Activated naive CD8-positive, alpha-beta T cell (primary cell): ENCODE measurements around the gene DUSP16.
"Not testable (repeated sequence)": the region's sequence is repeated elsewhere in the genome, so short reads cannot be mapped to it uniquely, and the experiment has no call there.

Source experiments
- H3K27ac Mint-ChIP-seq: one replicate; pipeline ENCODE4 v1.8.0; 2021; ENCODE audit warnings: mixed read lengths
- H3K27me3 Mint-ChIP-seq: one replicate; pipeline ENCODE4 v1.8.0; 2021; ENCODE audit warnings: mixed read lengths
- H3K36me3 Mint-ChIP-seq: one replicate; pipeline ENCODE4 v1.8.0; 2021; ENCODE audit warnings: mixed read lengths
- H3K4me1 Mint-ChIP-seq: one replicate; pipeline ENCODE4 v1.8.0; 2021; ENCODE audit warnings: low read depth, mixed read lengths
- H3K4me3 Mint-ChIP-seq: one replicate; pipeline ENCODE4 v1.8.0; 2021; ENCODE audit warnings: mild to moderate bottlenecking, mixed read lengths
- H3K9me3 Mint-ChIP-seq: one replicate; pipeline ENCODE4 v1.8.0; 2021; ENCODE audit warnings: low read depth, mixed read lengths

The DUSP16 gene

GRCh38 chr12:12527820-12528296, 34.8 kb downstream of the DUSP16 start:
- Mint-ChIP-seq H3K4me1 (peaks cover 58% of the 10 kb centered on the region), H3K27ac (peak overlapping the region; percentile 86), H3K27me3 (no peaks in the 10 kb centered on the region), H3K9me3 (no peaks in the 10 kb centered on the region), H3K36me3 (peaks cover 2% of the 10 kb centered on the region), H3K4me3 (peak overlapping the region; percentile 9)

GRCh38 chr12:12524128-12524527, 38.5 kb downstream of the DUSP16 start:
- peaks cover 16% of the 10 kb centered on the region for H3K36me3 Mint-ChIP-seq

DNA sequence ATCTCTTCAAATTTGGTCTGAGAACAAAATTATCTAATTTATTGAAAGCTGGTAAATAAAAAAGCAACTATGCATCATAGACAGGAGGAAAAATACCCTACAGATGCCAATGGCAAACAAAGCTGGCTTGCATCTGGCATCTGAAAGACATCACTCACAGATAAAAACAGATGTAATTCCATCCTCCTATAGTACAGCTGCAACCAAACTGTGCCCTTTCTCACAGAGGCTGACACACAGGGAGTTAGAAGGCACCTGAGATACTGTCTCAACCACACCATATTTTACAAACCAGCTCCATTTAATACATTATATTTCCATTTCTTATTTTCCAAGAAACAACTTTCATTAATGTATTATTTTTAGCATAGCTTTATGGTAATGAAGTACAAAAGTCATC, 39.4 kb downstream of the DUSP16 start:
- Mint-ChIP-seq H3K4me3 (no peak overlapping the region), H3K4me1 (peaks cover 55% of the 10 kb centered on the region), H3K27me3 (no peaks in the 10 kb centered on the region), H3K36me3 (peaks cover 22% of the 10 kb centered on the region), H3K9me3 (no peaks in the 10 kb centered on the region), H3K27ac (no peak overlapping the region)

More at GRCh38 chr12:12524128-12524527, 38.5 kb downstream of the DUSP16 start:
- peaks cover 63% of the 10 kb centered on the region for H3K4me1 Mint-ChIP-seq
- H3K4me3 Mint-ChIP-seq = no peak overlapping the region
- H3K9me3 Mint-ChIP-seq = no peaks in the 10 kb centered on the region
- no peaks in the 10 kb centered on the region for H3K27me3 Mint-ChIP-seq
- H3K27ac Mint-ChIP-seq = peak overlapping the region; percentile 2

DNA sequence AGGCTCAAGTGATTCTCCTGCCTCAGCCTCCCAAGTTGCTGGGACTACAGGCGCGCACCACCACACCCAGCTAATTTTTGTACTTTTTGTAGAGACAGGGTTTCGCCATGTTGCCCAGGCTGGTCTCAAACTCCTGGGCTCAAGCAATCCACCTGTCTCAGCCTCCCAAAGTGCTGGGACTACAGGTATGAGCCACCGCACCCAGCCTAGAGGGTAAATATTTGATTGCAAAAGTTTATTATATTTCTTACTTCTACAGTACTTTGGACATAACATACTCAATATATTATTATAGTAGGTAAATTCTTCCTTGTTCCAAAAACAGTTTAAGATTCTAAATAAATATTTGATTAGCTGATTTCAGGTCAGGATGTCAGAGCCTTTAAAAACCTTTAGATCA, 40.0 kb downstream of the DUSP16 start:
- H3K27me3 Mint-ChIP-seq, H3K4me3 Mint-ChIP-seq, H3K9me3 Mint-ChIP-seq, H3K27ac Mint-ChIP-seq: not testable (repeated sequence)
- Mint-ChIP-seq H3K36me3 (peaks cover 22% of the 10 kb centered on the region), H3K4me1 (peaks cover 49% of the 10 kb centered on the region)

- Mint-ChIP-seq H3K4me1 (peaks cover 45% of the 10 kb centered on the region), H3K36me3 (peaks cover 27% of the 10 kb centered on the region), H3K9me3 (no peaks in the 10 kb centered on the region), H3K27ac (no peak overlapping the region), H3K4me3 (no peak overlapping the region), H3K27me3 (no peaks in the 10 kb centered on the region)
Observed at GRCh38 chr12:12521888-12522287, 40.8 kb downstream of the DUSP16 start.

DNA sequence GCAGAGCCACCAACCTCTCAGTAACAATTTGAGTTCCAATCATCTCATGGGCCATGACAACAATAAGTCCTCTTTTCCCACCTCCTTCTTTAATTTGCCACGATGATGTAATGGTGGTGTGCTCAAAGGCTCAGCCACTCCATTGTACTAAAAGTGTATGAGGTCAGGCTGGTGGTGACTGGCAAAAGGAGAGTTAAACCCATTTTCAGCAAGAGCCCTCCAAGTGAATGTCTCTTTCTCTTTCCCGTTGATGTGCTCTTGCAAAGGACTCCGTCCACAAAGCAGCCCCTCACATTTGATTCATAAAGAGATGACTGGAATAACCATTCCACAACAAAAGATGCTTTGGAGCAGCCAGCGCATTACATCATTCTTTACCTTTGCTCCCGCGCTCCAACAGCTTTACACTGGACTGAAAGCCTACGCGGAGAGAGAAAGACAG, 41.6 kb downstream of the DUSP16 start:
- Mint-ChIP-seq H3K9me3 (no peaks in the 10 kb centered on the region), H3K4me3 (no peak overlapping the region), H3K36me3 (peaks cover 29% of the 10 kb centered on the region), H3K27ac (peak overlapping the region; percentile 50), H3K27me3 (no peaks in the 10 kb centered on the region), H3K4me1 (peaks cover 38% of the 10 kb centered on the region)

- Mint-ChIP-seq H3K36me3 (peaks cover 29% of the 10 kb centered on the region), H3K4me1 (peaks cover 34% of the 10 kb centered on the region), H3K4me3 (no peak overlapping the region), H3K9me3 (no peaks in the 10 kb centered on the region), H3K27me3 (no peaks in the 10 kb centered on the region), H3K27ac (no peak overlapping the region)
Observed at GRCh38 chr12:12520273-12520672, 42.4 kb downstream of the DUSP16 start.

DNA sequence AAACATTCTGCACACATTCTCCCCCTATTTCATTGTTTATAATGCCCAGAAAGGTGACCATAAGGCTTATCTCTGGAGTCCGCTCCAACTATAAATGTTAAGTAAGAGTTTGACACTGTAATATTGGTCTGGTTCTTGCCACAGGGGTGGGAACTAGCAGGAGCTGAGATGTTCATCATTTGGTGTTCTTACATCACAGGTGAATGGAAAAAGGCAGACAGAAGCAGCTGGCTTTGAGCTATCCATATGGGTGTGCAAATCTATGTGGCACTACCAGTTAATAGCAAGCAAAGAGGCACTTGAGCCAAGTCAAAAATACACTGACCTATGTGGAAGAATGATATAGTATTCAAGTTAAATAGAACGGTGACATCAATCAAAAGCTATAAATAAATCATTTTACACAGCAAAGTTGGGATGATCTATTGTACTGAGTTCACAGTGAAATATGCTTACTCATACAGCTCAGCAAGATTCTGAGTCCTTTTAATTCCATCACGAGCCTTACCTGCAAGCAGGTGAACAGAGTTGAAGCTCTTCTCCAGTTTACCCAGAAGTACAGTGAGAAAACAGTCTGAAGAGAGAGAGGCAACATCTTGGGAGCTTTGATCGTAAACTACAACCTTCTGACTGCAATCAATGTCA, 43.2 kb downstream of the DUSP16 start:
- H3K4me3 Mint-ChIP-seq = no peak overlapping the region
- H3K4me1 Mint-ChIP-seq = peaks cover 34% of the 10 kb centered on the region
- H3K27ac Mint-ChIP-seq = no peak overlapping the region
- no peaks in the 10 kb centered on the region for H3K27me3 Mint-ChIP-seq
- peaks cover 30% of the 10 kb centered on the region for H3K36me3 Mint-ChIP-seq
- no peaks in the 10 kb centered on the region for H3K9me3 Mint-ChIP-seq

DNA sequence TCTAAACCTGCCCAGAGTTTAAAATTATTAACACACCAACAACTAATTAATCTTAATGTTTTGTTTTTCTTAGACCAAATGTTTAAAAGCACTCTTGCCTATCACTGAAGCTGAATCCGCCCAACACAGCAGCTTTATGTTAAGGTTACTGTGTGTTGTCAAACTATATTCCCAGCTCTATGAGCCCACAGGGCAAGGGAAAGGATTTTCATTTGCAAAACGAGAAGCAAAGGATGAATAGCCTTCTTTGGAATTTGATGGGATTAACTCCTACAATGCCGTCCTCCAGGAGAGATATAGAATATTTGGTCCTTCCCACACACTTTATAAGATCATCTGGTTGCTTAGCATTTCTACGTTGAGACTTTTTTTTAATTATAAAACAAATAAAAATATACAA, 43.7 kb downstream of the DUSP16 start:
- Mint-ChIP-seq H3K9me3 (no peaks in the 10 kb centered on the region), H3K27ac (no peak overlapping the region), H3K27me3 (no peaks in the 10 kb centered on the region), H3K4me1 (peaks cover 32% of the 10 kb centered on the region), H3K4me3 (no peak overlapping the region), H3K36me3 (peaks cover 33% of the 10 kb centered on the region)

- no peak overlapping the region for H3K4me3 Mint-ChIP-seq
- H3K4me1 Mint-ChIP-seq = peaks cover 29% of the 10 kb centered on the region
- H3K27ac Mint-ChIP-seq = no peak overlapping the region
- H3K27me3 Mint-ChIP-seq = no peaks in the 10 kb centered on the region
- H3K36me3 Mint-ChIP-seq = peaks cover 33% of the 10 kb centered on the region
- H3K9me3 Mint-ChIP-seq = no peaks in the 10 kb centered on the region
Observed at GRCh38 chr12:12518464-12518845, 44.2 kb downstream of the DUSP16 start.

- Mint-ChIP-seq H3K4me1 (peaks cover 7% of the 10 kb centered on the region), H3K36me3 (peaks cover 21% of the 10 kb centered on the region), H3K4me3 (no peak overlapping the region), H3K27ac (no peak overlapping the region), H3K27me3 (no peaks in the 10 kb centered on the region), H3K9me3 (no peaks in the 10 kb centered on the region)
Observed at GRCh38 chr12:12513416-12514006, 49.2 kb downstream of the DUSP16 start.

- Mint-ChIP-seq H3K4me1 (peaks cover 11% of the 10 kb centered on the region), H3K27me3 (no peaks in the 10 kb centered on the region), H3K27ac (no peak overlapping the region), H3K9me3 (no peaks in the 10 kb centered on the region), H3K4me3 (no peak overlapping the region), H3K36me3 (peaks cover 21% of the 10 kb centered on the region)
Observed at GRCh38 chr12:12511895-12512711, 50.6 kb downstream of the DUSP16 start.

DNA sequence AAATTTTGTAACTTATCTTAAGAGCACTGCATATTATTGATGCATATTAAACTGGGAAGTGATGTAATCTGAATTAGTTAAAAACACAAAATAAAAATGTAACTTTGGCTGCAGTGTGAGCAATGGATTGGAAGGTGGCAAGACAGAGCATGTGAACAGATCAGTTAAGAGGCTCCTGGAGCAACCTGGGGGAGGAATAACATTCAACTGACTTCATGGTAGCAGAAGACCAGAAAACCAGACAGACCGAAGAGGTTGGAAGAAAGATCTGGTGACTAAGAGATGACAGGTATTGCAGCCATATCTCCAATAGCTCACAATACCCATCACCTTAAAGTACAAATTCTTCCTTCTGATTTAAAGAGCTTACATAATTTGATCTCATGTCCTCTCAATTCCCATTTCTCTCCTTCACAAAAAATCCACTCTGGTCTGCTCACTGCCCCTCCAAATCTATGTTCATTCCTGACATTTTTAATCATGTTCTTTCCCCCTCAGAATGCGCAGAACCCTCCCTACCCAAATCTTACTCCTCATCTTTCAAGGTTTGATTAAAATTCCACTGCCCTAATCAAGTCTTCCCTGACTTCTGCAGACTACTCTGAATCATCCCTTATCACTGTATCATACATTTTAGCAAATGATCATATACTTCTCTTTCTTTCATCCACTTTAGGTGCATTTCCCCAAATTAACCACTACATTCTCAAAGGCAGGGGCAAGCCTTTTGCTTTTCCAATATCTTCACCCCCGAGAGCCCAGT, 51.5 kb downstream of the DUSP16 start:
- H3K9me3 Mint-ChIP-seq = no peaks in the 10 kb centered on the region
- no peak overlapping the region for H3K4me3 Mint-ChIP-seq
- peaks cover 20% of the 10 kb centered on the region for H3K4me1 Mint-ChIP-seq
- no peaks in the 10 kb centered on the region for H3K27me3 Mint-ChIP-seq
- no peak overlapping the region for H3K27ac Mint-ChIP-seq
- peaks cover 16% of the 10 kb centered on the region for H3K36me3 Mint-ChIP-seq

DNA sequence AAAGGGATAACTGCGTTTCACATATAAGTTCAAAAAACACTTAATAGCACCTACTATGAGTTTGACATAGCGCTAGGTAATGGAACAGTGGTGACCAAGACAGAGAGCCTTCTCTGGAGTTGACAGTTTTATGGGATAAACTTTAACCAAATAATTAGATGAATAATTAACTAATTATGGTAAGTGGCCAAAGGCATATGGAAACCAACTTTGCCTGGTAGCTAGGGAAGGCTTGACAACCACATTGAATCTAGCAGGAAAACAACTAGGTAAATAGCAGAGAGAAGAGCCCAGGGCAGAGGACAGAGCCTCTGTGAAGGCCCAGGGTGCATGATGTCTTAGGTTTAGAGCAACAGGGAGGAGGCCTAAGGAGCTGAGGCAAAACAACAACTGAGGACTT, 52.1 kb downstream of the DUSP16 start:
- no peaks in the 10 kb centered on the region for H3K27me3 Mint-ChIP-seq
- H3K4me3 Mint-ChIP-seq = no peak overlapping the region
- peaks cover 20% of the 10 kb centered on the region for H3K36me3 Mint-ChIP-seq
- H3K4me1 Mint-ChIP-seq = peaks cover 26% of the 10 kb centered on the region
- H3K27ac Mint-ChIP-seq = no peak overlapping the region
- H3K9me3 Mint-ChIP-seq = no peaks in the 10 kb centered on the region

GRCh38 chr12:12510141-12510540, 52.5 kb downstream of the DUSP16 start:
- no peak overlapping the region for H3K4me3 Mint-ChIP-seq
- H3K36me3 Mint-ChIP-seq = peaks cover 22% of the 10 kb centered on the region
- peaks cover 31% of the 10 kb centered on the region for H3K4me1 Mint-ChIP-seq
- no peaks in the 10 kb centered on the region for H3K27me3 Mint-ChIP-seq
- peak overlapping the region; percentile 51 for H3K27ac Mint-ChIP-seq
- H3K9me3 Mint-ChIP-seq = no peaks in the 10 kb centered on the region
